GM19043 (cell line): ENCODE measurements around the gene PPIP5K2.

Experiments
- ATAC-seq: cut with Tn5 transposase; IDR thresholded peaks from one replicate; pipeline ENCODE4 v1.9.1; 2021; ENCODE audit warnings: low read depth; ENCODE audit not compliant: unreplicated experiment

The PPIP5K2 gene

GRCh38 chr5:103235891-103236290 is 115.8 kb downstream of the PPIP5K2 start:
- no peak for ATAC-seq

- no peak for ATAC-seq
These were observed 117.7 kb downstream of the PPIP5K2 start for GRCh38 chr5:103237778-103238177.

GRCh38 chr5:103243665-103244064 is 123.6 kb downstream of the PPIP5K2 start:
- ATAC-seq: no peak

- no peak for ATAC-seq
These were observed 124.3 kb downstream of the PPIP5K2 start for GRCh38 chr5:103244398-103244797.

- ATAC-seq: no peak
These were observed 125.7 kb downstream of the PPIP5K2 start for GRCh38 chr5:103245761-103246160.

GRCh38 chr5:103247118-103247517 is 127.0 kb downstream of the PPIP5K2 start:
- no peak for ATAC-seq

GRCh38 chr5:103249068-103249467 is 129.0 kb downstream of the PPIP5K2 start:
- ATAC-seq: no peak

GRCh38 chr5:103254921-103255320 is 134.8 kb downstream of the PPIP5K2 start:
- no peak for ATAC-seq

GRCh38 chr5:103255691-103256090 is 135.6 kb downstream of the PPIP5K2 start:
- ATAC-seq: no peak

- no peak for ATAC-seq
These were observed 136.1 kb downstream of the PPIP5K2 start for GRCh38 chr5:103256178-103256577.

- peak; percentile 73 for ATAC-seq
These were observed 138.4 kb downstream of the PPIP5K2 start, which contains the start of gene MACIR for GRCh38 chr5:103258368-103258956. Gene MACIR, plus strand, starts transcription at chr5:103258763. Its CDS starts 17,157 bp downstream, at chr5:103275920.

GRCh38 chr5:103258957-103259704 is 139.0 kb downstream of the PPIP5K2 start:
- peak; percentile 26 for ATAC-seq

GRCh38 chr5:103259705-103260355 is 139.7 kb downstream of the PPIP5K2 start:
- ATAC-seq: no peak

- peak; percentile 39 for ATAC-seq
These were observed 140.8 kb downstream of the PPIP5K2 start for GRCh38 chr5:103260951-103261350.
